Trophoblast cell (in vitro differentiated cells and primary cell): ENCODE measurements around the gene PPP2R3B.

Experiments
- DNase-seq, 2 donors: peaks; one replicate each; pipeline ENCODE4 v3.0.0-alpha.2; 2016
- H2AFZ ChIP-seq: 2 replicates; pipeline ENCODE4 v1.6.1; 2013; ENCODE audit warnings: low read length, moderate library complexity, mild to moderate bottlenecking; ENCODE audit not compliant: insufficient read depth, poor library complexity
- H2AK5ac ChIP-seq: 2 replicates; pipeline ENCODE4 v1.6.1; 2013; ENCODE audit warnings: mild to moderate bottlenecking, low read length
- H2BK120ac ChIP-seq: 2 replicates; pipeline ENCODE4 v1.6.1; 2013; ENCODE audit warnings: low read length, mild to moderate bottlenecking, moderate library complexity; ENCODE audit not compliant: insufficient read depth, poor library complexity
- H2BK12ac ChIP-seq: 2 replicates; pipeline ENCODE4 v1.6.1; 2013; ENCODE audit warnings: mild to moderate bottlenecking, low read length, moderate library complexity
- H2BK5ac ChIP-seq: 2 replicates; pipeline ENCODE4 v1.6.1; 2013; ENCODE audit warnings: low read length, low read depth, moderate library complexity, mild to moderate bottlenecking; ENCODE audit not compliant: poor library complexity
- H3K14ac ChIP-seq: 2 replicates; pipeline ENCODE4 v1.6.1; 2013; ENCODE audit warnings: mild to moderate bottlenecking, low read length
- H3K18ac ChIP-seq: 2 replicates; pipeline ENCODE4 v1.6.1; 2013; ENCODE audit warnings: mild to moderate bottlenecking, low read length
- H3K23ac ChIP-seq: 2 replicates; pipeline ENCODE4 v1.6.1; 2013; ENCODE audit warnings: low read length
- H3K27ac ChIP-seq: 2 replicates; pipeline ENCODE4 v1.5.1; 2013; ENCODE audit warnings: low read depth, mild to moderate bottlenecking, inconsistent platforms, low read length, moderate library complexity
- H3K27me3 ChIP-seq: 2 replicates; pipeline ENCODE4 v1.6.1; 2013; ENCODE audit warnings: inconsistent platforms, mild to moderate bottlenecking, low read length, moderate library complexity; ENCODE audit not compliant: insufficient read depth
- H3K36me3 ChIP-seq, 2 experiments: 1 replicate in 1 of 2; 2 replicates in 1 of 2; pipeline ENCODE4 v1.6.1; 2013; ENCODE audit warnings: low read length in 2 of 2, mild to moderate bottlenecking in 2 of 2, moderate library complexity in 1 of 2; ENCODE audit not compliant: insufficient read depth in 2 of 2, control insufficient read depth in 1 of 2
- H3K4ac ChIP-seq: 2 replicates; pipeline ENCODE4 v1.6.1; 2013; ENCODE audit warnings: low read depth, mild to moderate bottlenecking, low read length, moderate library complexity
- H3K4me1 ChIP-seq, 2 experiments: 1 replicate in 1 of 2; 2 replicates in 1 of 2; pipeline ENCODE4 v1.6.1; 2013; ENCODE audit warnings: low read length in 2 of 2, mild to moderate bottlenecking in 2 of 2, moderate library complexity in 1 of 2; ENCODE audit not compliant: insufficient read depth in 2 of 2, control insufficient read depth in 1 of 2
- H3K4me2 ChIP-seq: 2 replicates; pipeline ENCODE4 v1.6.1; 2013; ENCODE audit warnings: inconsistent platforms, mild to moderate bottlenecking, low read length, moderate library complexity
- H3K4me3 ChIP-seq: 2 replicates; pipeline ENCODE4 v1.5.1; 2013; ENCODE audit warnings: mild to moderate bottlenecking, low read depth, low read length, inconsistent platforms
- H3K79me1 ChIP-seq: one replicate; pipeline ENCODE4 v1.6.1; 2013; ENCODE audit warnings: low read length
- H3K79me2 ChIP-seq: 2 replicates; pipeline ENCODE4 v1.6.1; 2013; ENCODE audit warnings: low read length, mild to moderate bottlenecking; ENCODE audit not compliant: control insufficient read depth, insufficient read depth, poor library complexity
- H3K9ac ChIP-seq: 2 replicates; pipeline ENCODE4 v1.6.1; 2013; ENCODE audit warnings: mild to moderate bottlenecking, low read length
- H3K9me3 ChIP-seq: 2 replicates; pipeline ENCODE4 v1.6.1; 2013; ENCODE audit warnings: low read depth, mild to moderate bottlenecking, control low read depth, inconsistent platforms, low read length; ENCODE audit not compliant: insufficient read depth
- H4K12ac ChIP-seq: 2 replicates; pipeline ENCODE4 v1.6.1; 2013; ENCODE audit warnings: low read depth, mild to moderate bottlenecking, low read length, moderate library complexity
- H4K8ac ChIP-seq: 2 replicates; pipeline ENCODE4 v1.6.1; 2013; ENCODE audit warnings: low read depth, mild to moderate bottlenecking, low read length, moderate library complexity
- H4K91ac ChIP-seq: one replicate; pipeline ENCODE4 v1.6.1; 2013; ENCODE audit warnings: low read depth, mild to moderate bottlenecking, low read length, moderate library complexity
- WGBS: extraction: QIAGEN DNeasy Blood & Tissue Kit; methylation state at CpG from one replicate; pipeline ENCODE4 v1.1.7; 2013; ENCODE audit warnings: missing lambda C conversion rate; ENCODE audit not compliant: insufficient read length, insufficient coverage; ENCODE audit errors: extremely low coverage; 5-methylcytosine and 5-hydroxymethylcytosine counted together

PPP2R3B gene

DNA sequence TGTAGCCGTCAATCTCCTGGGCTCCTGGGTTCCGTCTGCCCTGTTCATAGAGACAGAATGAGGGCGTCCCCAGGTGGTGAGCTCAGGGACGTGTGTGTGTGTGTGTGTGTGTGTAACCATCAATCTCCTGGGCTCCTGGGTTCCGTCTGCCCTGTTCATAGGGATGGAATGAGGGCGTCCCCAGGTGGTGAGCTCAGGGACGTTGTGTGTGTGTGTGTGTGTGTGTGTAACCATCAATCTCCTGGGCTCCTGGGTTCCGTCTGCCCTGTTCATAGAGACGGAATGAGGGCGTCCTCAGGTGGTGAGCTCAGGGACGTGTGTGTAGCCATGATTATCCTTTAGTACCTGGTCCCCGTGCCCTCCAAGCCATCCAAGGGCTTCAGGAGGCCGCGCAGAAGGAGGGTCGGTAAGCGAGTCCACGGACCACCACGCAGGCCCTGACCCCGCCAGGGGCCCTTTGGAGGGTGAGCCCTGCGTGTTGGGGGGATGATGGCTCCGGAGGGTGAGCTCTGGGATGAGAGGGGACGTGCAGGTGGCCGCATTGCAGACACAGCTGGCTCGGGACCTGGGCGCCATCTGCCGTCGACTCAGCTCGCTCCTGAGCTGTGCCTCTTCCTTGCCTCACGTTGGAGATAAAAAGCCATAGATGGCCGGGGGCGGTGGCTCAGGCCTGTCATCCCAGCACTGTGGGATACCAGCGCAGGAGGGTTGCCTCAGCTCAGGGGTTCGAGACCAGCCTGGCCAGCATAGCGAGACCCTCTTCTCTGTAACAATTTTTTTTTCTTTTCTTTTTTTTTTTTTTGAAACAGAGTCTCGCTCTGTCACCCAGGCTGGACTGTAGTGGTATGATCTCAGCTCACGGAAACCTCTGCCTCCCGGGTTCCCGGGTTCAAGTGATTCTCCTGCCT lies 62.7 kb downstream of the PPP2R3B start:
- Histone ChIP-seq H2BK120ac (no peak overlapping the region), H3K27ac (no peak overlapping the region), H4K91ac (peak overlapping the region; percentile 0), H3K23ac (no peak overlapping the region), H2AFZ (no peak overlapping the region), H3K79me2 (peaks cover 16% of the 10 kb centered on the region), H4K12ac (no peak overlapping the region), H3K36me3 (no peaks in the 10 kb centered on the region), H3K4ac (no peak overlapping the region), H2BK5ac (no peak overlapping the region), H3K9ac (no peak overlapping the region), H3K4me3 (no peak overlapping the region), H3K14ac (no peak overlapping the region), H3K79me1 (peaks cover 12% of the 10 kb centered on the region), H3K4me2 (no peak overlapping the region), H2AK5ac (no peak overlapping the region), H3K18ac (no peak overlapping the region), H3K4me1 (peaks cover 0 to 10% of the 10 kb centered on the region in 2 experiments), H3K9me3 (peaks cover 3% of the 10 kb centered on the region), H4K8ac (no peak overlapping the region), H3K27me3 (no peaks in the 10 kb centered on the region), H2BK12ac (no peak overlapping the region)
- peak; percentile 72 to 73 for DNase-seq
- WGBS: no CpG with 5 or more reads among the region's 38 CpGs

DNA sequence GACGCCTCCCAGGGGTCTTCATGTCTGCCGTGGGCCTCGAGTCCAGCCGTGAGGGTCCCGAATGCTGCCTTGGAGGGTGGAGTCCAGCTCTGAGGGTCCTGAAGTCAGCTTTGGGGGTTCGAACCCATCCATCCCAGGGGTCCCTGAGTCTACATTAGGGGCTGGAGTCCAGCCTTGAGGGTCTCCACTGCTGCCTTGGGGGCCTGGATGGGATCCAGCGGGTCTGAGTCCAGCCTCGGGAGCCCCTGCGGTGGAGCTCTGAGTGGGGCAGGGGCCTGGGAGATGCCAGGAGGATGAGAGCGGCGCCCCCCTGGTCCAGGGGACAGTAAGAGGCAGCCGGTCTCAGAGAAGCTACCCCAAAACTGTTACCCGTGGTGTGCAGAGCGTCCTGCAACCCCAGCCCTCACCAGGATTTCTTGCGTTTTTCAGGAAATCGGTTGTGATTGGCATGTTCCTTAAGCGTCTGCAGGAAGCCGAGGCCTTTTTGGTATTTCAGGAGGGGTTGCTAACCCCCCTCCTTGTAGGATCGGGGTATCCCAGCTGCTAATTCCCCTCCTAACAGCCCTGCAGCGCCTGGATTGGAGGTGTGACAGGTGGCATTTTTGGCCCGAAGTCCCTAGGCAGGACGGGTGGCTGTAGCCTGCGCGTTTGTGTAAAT lies 66.5 kb downstream of the PPP2R3B start:
- Histone ChIP-seq H3K9ac (peak overlapping the region; percentile 100), H2BK5ac (peak overlapping the region; percentile 98), H4K12ac (peak overlapping the region; percentile 97), H3K27ac (peak overlapping the region; percentile 82), H3K9me3 (peaks cover 5% of the 10 kb centered on the region), H3K18ac (peak overlapping the region; percentile 99), H3K27me3 (no peaks in the 10 kb centered on the region), H3K23ac (peak overlapping the region; percentile 76), H3K79me2 (peaks cover 18% of the 10 kb centered on the region), H3K4ac (peak overlapping the region; percentile 100), H3K79me1 (peaks cover 15% of the 10 kb centered on the region), H3K14ac (peak overlapping the region; percentile 99), H3K4me1 (peaks cover 0 to 10% of the 10 kb centered on the region in 2 experiments), H2BK120ac (peak overlapping the region; percentile 98), H4K8ac (peak overlapping the region; percentile 86), H2AFZ (peak overlapping the region; percentile 11), H3K4me3 (peak overlapping the region; percentile 99), H4K91ac (peak overlapping the region; percentile 99), H3K4me2 (peak overlapping the region; percentile 96), H2BK12ac (peak overlapping the region; percentile 62), H2AK5ac (peak overlapping the region; percentile 100), H3K36me3 (peaks cover 12 to 13% of the 10 kb centered on the region in 2 experiments)
- WGBS: no CpG with 5 or more reads among the region's 24 CpGs
- DNase-seq: peak in 1 of 2 donors; percentile 25

DNA sequence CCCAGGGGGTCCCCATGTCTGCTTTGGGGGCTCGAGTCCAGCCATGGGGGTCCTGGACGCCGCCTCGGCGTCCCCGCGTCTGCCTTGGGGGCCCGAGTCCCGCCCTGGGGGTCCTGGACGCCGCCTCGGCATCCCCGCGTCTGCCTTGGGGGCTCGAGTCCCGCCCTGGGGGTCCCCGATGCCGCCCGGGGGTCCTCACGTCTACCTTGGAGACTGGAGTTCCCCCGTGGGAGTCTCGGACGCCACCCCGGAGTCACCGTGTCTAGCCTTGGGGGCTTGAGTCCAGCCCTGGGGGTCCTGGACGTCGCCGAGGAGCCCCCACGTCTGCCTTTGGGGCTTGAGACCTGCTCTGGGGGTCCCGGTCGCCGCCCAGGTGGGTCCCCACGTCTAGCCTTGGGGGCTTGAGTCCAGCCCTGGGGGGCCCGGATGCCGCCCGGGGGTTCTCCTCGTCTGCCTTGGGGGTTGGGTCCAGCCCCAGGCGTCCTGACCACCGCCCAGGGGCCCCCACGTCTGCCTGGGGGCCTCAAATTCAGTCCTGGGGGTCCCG lies 67.1 kb downstream of the PPP2R3B start:
- Histone ChIP-seq H4K8ac (peak overlapping the region; percentile 86), H3K18ac (peak overlapping the region; percentile 99), H2AFZ (peak overlapping the region; percentile 64), H2AK5ac (peak overlapping the region; percentile 100), H2BK12ac (peak overlapping the region; percentile 39), H2BK120ac (peak overlapping the region; percentile 98), H3K27ac (peak overlapping the region; percentile 82), H4K12ac (peak overlapping the region; percentile 97), H3K4me1 (peaks cover 0 to 10% of the 10 kb centered on the region in 2 experiments), H3K79me2 (peaks cover 18% of the 10 kb centered on the region), H3K14ac (peak overlapping the region; percentile 99), H3K79me1 (peaks cover 15% of the 10 kb centered on the region), H3K9ac (peak overlapping the region; percentile 100), H3K27me3 (no peaks in the 10 kb centered on the region), H4K91ac (peak overlapping the region; percentile 99), H2BK5ac (peak overlapping the region; percentile 98), H3K4me2 (peak overlapping the region; percentile 96), H3K9me3 (peaks cover 5% of the 10 kb centered on the region), H3K4ac (peak overlapping the region; percentile 100), H3K23ac (no peak overlapping the region), H3K4me3 (peak overlapping the region; percentile 99), H3K36me3 (peaks cover 18 to 19% of the 10 kb centered on the region in 2 experiments)
- no CpG with 5 or more reads among the region's 41 CpGs for WGBS
- DNase-seq: no peak
